OCI-LY7 (cell line): ENCODE measurements around the gene RPL34.

Experiments
- EZH2phosphoT487 ChIP-seq: fragments of 200-600 bp; sonication (generic); IDR thresholded peaks from 2 replicates; pipeline ENCODE4 v1.6.1; 2018; ENCODE audit warnings: low read depth, borderline replicate concordance, mild to moderate bottlenecking, mixed run types, antibody characterized with exemption, low read length, moderate library complexity, mixed read lengths
- TF ChIP-seq, protein P1 (sequence below): fragments of 200-600 bp; sonication (generic); conservative IDR thresholded peaks from 2 replicates; pipeline ENCODE4 v1.5.1; 2014; ENCODE audit warnings: mild to moderate bottlenecking, antibody characterized with exemption, low read length, moderate library complexity, mixed read lengths

DNA sequence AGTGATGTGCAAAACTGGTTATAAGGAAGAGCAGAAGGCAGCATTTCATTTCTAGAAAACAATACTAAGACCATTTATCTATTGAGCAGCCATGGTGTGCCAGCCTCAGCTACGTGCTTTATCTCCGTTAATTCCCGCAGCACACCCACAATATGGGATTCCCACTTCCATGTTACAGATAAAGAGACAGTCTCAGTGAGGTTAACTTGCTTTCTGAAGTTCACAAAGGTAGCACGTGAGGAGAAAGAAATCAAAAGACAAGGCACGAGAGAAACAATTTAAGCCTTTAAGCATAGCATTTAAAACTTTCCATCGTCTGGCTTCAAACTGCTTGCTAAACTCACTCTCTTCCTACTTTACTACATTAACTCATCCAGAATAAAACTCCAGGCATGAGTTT is 8.0 kb upstream of the RPL34 start:
- TF ChIP-seq, protein P1, sequence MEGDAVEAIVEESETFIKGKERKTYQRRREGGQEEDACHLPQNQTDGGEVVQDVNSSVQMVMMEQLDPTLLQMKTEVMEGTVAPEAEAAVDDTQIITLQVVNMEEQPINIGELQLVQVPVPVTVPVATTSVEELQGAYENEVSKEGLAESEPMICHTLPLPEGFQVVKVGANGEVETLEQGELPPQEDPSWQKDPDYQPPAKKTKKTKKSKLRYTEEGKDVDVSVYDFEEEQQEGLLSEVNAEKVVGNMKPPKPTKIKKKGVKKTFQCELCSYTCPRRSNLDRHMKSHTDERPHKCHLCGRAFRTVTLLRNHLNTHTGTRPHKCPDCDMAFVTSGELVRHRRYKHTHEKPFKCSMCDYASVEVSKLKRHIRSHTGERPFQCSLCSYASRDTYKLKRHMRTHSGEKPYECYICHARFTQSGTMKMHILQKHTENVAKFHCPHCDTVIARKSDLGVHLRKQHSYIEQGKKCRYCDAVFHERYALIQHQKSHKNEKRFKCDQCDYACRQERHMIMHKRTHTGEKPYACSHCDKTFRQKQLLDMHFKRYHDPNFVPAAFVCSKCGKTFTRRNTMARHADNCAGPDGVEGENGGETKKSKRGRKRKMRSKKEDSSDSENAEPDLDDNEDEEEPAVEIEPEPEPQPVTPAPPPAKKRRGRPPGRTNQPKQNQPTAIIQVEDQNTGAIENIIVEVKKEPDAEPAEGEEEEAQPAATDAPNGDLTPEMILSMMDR: no peak
- no peak for TF ChIP-seq EZH2phosphoT487
